ENCODE measurements around the gene CUL7.
"Not testable (repeated sequence)": the region's sequence is repeated elsewhere in the genome, so short reads cannot be mapped to it uniquely, and the experiment has no call there.

- not testable (repeated sequence) for TF ChIP-seq CTCF (conservative IDR thresholded peaks at IDR 0.05; ENCODE audit: low read length); EZH2phosphoT487 (IDR thresholded peaks at IDR 0.05; ENCODE audit: borderline replicate concordance)
These were observed 12.2 kb downstream of the CUL7 start for GRCh38 chr6:43041475-43041874.
